ENCODE data around the gene GSTM1. TPM values are rescaled to one million over a fixed set of nuclear protein-coding genes. Genes with fewer than 3 reads are reported as not detected.
"Not testable (repeated sequence)": the region's sequence is repeated elsewhere in the genome, so short reads cannot be mapped to it uniquely, and the experiment has no call there.

The GSTM1 gene
- total and polyA plus RNA-seq, 2 donors (not counting 3 experiments of a cell fraction or from before 2014, with no cell fraction given): 35.5 TPM; not detected in 1

DNA sequence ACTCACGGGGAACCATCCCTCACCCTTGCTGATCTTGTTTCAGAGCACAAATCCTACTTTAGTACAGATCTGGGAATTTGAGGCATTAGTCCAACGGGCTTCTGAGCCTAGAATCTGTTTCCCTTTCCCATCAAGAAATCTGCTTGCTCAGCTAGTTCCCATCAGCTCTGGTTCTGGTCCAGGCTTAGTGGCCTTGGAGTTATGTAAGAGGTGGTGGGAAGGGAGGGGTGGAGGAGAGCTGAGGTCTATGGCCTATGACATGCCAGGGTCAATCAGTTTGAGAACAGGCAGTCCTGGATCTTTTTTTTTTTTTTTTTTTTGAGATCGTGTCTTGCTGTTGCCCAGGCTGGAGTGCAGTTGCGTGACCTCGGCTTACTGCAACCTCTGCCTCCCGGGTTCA, 4.1 kb downstream of the GSTM1 start:
- no peak for DNase-seq (ENCODE audit: low read depth, low spot score)
- Histone ChIP-seq H3K27ac (ENCODE audit: insufficient read depth, low read depth, low read length) (no peak overlapping the region), H3K9me3 (replicated peaks; ENCODE audit: control insufficient read depth, insufficient read depth, low read length) (no peaks in the 10 kb centered on the region), H3K79me2 (ENCODE audit: control insufficient read depth, insufficient read depth, low read length) (no peaks in the 10 kb centered on the region), H3K9ac (replicated peaks; ENCODE audit: extremely low read depth, insufficient read depth, low read length) (no peak overlapping the region), H3K9me1 (replicated peaks; ENCODE audit: control insufficient read depth, extremely low read depth, insufficient read depth, low read length) (no peaks in the 10 kb centered on the region), H3K4me2 (ENCODE audit: insufficient read depth, low read length) (no peak overlapping the region), H3K4me1 (ENCODE audit: control insufficient read depth, extremely low read depth, insufficient read depth, low read length) (no peaks in the 10 kb centered on the region), H3K27me3 (ENCODE audit: control insufficient read depth in 2 of 2, insufficient read depth in 2 of 2, low read length in 2 of 2) (no peaks in the 10 kb centered on the region), H4K20me1 (replicated peaks; ENCODE audit: control insufficient read depth, extremely low read depth, insufficient read depth, low read length) (no peaks in the 10 kb centered on the region), H2AFZ (ENCODE audit: low read depth, low read length) (no peak overlapping the region), H3K36me3 (ENCODE audit: control insufficient read depth in 2 of 2, extremely low read depth in 1 of 2, insufficient read depth in 2 of 2, low read length in 2 of 2) (no peaks in the 10 kb centered on the region), H3K4me3 (replicated peaks in 1 of 3; ENCODE audit: insufficient read depth in 1 of 3, low read depth in 1 of 3, low read length in 3 of 3) (no peak overlapping the region)
- no peak for FAIRE-seq
- ChIA-PET POLR2A (no interaction called here), CTCF (no interaction called here)
- TF ChIP-seq FOS (IDR thresholded peaks at IDR 0.05; ENCODE audit: borderline replicate concordance, insufficient read depth, low read length): no peak
- TF ChIP-seq, protein P1, sequence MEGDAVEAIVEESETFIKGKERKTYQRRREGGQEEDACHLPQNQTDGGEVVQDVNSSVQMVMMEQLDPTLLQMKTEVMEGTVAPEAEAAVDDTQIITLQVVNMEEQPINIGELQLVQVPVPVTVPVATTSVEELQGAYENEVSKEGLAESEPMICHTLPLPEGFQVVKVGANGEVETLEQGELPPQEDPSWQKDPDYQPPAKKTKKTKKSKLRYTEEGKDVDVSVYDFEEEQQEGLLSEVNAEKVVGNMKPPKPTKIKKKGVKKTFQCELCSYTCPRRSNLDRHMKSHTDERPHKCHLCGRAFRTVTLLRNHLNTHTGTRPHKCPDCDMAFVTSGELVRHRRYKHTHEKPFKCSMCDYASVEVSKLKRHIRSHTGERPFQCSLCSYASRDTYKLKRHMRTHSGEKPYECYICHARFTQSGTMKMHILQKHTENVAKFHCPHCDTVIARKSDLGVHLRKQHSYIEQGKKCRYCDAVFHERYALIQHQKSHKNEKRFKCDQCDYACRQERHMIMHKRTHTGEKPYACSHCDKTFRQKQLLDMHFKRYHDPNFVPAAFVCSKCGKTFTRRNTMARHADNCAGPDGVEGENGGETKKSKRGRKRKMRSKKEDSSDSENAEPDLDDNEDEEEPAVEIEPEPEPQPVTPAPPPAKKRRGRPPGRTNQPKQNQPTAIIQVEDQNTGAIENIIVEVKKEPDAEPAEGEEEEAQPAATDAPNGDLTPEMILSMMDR (IDR thresholded peaks at IDR 0.05; ENCODE audit: extremely low read depth in 1 of 2, insufficient read depth in 1 of 2, low read depth in 1 of 2, low read length in 2 of 2): no peak
- no peak for TF ChIP-seq POLR2A (IDR thresholded peaks at IDR 0.05; ENCODE audit: low read depth, low read length)
- TF ChIP-seq MYC (IDR thresholded peaks at IDR 0.05; ENCODE audit: low read depth, low read length): no peak
- no peak for TF ChIP-seq JUN (IDR thresholded peaks at IDR 0.05; ENCODE audit: borderline replicate concordance, insufficient read depth, insufficient read length, low read depth)
- TF ChIP-seq GATA2 (IDR thresholded peaks at IDR 0.05; ENCODE audit: insufficient read depth, insufficient read length, low read depth, low read length): no peak
- TF ChIP-seq EZH2 (IDR thresholded peaks at IDR 0.05; ENCODE audit: borderline replicate concordance, low read depth, low read length, severe bottlenecking): no peak
- intact Hi-C loops (cut with micrococcal nuclease) (no loop called here), dilution Hi-C loops (cut with MboI; ENCODE audit: extremely low pct_ligation_motif_present, low sequenced_read_pairs) (no loop called here)
- no TSS peak for BruUV-seq (replicated peaks)

GRCh38 chr1:109694400-109694799, 6.8 kb downstream of the GSTM1 start:
- BruUV-seq (replicated peaks); H3K4me2 ChIP-seq (ENCODE audit: insufficient read depth, low read length); H4K20me1 ChIP-seq (replicated peaks; ENCODE audit: control insufficient read depth, extremely low read depth, insufficient read depth, low read length); H3K4me1 ChIP-seq (ENCODE audit: control insufficient read depth, extremely low read depth, insufficient read depth, low read length); H3K79me2 ChIP-seq (ENCODE audit: control insufficient read depth, insufficient read depth, low read length); intact Hi-C loops (cut with micrococcal nuclease); FAIRE-seq; CTCF ChIA-PET; H3K36me3 ChIP-seq (ENCODE audit: control insufficient read depth in 2 of 2, extremely low read depth in 1 of 2, insufficient read depth in 2 of 2, low read length in 2 of 2); H3K4me3 ChIP-seq (replicated peaks in 1 of 3; ENCODE audit: insufficient read depth in 1 of 3, low read depth in 1 of 3, low read length in 3 of 3); H3K27ac ChIP-seq (ENCODE audit: insufficient read depth, low read depth, low read length); H3K27me3 ChIP-seq (ENCODE audit: control insufficient read depth in 2 of 2, insufficient read depth in 2 of 2, low read length in 2 of 2); H3K9me3 ChIP-seq (replicated peaks; ENCODE audit: control insufficient read depth, insufficient read depth, low read length); H3K9me1 ChIP-seq (replicated peaks; ENCODE audit: control insufficient read depth, extremely low read depth, insufficient read depth, low read length); H2AFZ ChIP-seq (ENCODE audit: low read depth, low read length); H3K9ac ChIP-seq (replicated peaks; ENCODE audit: extremely low read depth, insufficient read depth, low read length); DNase-seq (ENCODE audit: low read depth, low spot score); dilution Hi-C loops (cut with MboI; ENCODE audit: extremely low pct_ligation_motif_present, low sequenced_read_pairs); POLR2A ChIA-PET: not testable (repeated sequence)

DNA sequence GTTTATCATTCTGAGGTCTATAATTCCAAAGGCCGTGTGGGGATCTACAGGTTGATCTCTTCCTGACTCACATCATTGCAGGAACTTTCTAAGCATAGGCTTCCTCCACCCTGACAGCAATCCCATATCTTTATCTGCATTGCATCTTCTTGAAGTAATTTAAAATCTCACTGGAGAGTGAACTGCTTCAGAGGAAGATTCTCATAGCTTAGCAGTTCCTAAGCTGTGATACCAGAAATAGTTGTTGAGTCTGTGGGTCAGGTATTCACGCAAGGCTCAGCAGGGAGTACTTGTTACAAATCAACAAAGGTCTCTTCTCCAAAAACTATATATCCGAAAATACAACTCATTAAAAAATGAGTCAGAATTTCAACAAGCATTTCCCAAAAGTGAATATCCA, 7.5 kb downstream of the GSTM1 start:
- H3K36me3 ChIP-seq (ENCODE audit: control insufficient read depth in 2 of 2, extremely low read depth in 1 of 2, insufficient read depth in 2 of 2, low read length in 2 of 2); H3K27me3 ChIP-seq (ENCODE audit: control insufficient read depth in 2 of 2, insufficient read depth in 2 of 2, low read length in 2 of 2); BruUV-seq (replicated peaks); POLR2A ChIA-PET; intact Hi-C loops (cut with micrococcal nuclease); DNase-seq (ENCODE audit: low read depth, low spot score); CTCF ChIA-PET; H3K4me1 ChIP-seq (ENCODE audit: control insufficient read depth, extremely low read depth, insufficient read depth, low read length); H3K79me2 ChIP-seq (ENCODE audit: control insufficient read depth, insufficient read depth, low read length); FAIRE-seq; H3K9me3 ChIP-seq (replicated peaks; ENCODE audit: control insufficient read depth, insufficient read depth, low read length); H4K20me1 ChIP-seq (replicated peaks; ENCODE audit: control insufficient read depth, extremely low read depth, insufficient read depth, low read length); H3K4me2 ChIP-seq (ENCODE audit: insufficient read depth, low read length); H2AFZ ChIP-seq (ENCODE audit: low read depth, low read length); H3K9me1 ChIP-seq (replicated peaks; ENCODE audit: control insufficient read depth, extremely low read depth, insufficient read depth, low read length); dilution Hi-C loops (cut with MboI; ENCODE audit: extremely low pct_ligation_motif_present, low sequenced_read_pairs); H3K9ac ChIP-seq (replicated peaks; ENCODE audit: extremely low read depth, insufficient read depth, low read length); H3K27ac ChIP-seq (ENCODE audit: insufficient read depth, low read depth, low read length); H3K4me3 ChIP-seq (replicated peaks in 1 of 3; ENCODE audit: insufficient read depth in 1 of 3, low read depth in 1 of 3, low read length in 3 of 3): not testable (repeated sequence)

All from endothelial cell of umbilical vein (primary cell).